Measurements from ENCODE around the gene FBN3.

Gene FBN3

GRCh38 chr19:8148410-8149260 is 757 bp downstream of the FBN3 start:
- DNase-seq (ENCODE audit: low read depth, low spot score) = no peak

GRCh38 chr19:8148088-8148409 is 1.3 kb downstream of the FBN3 start:
- DNase-seq (ENCODE audit: low read depth, low spot score) = no peak

- no peak for DNase-seq (ENCODE audit: low read depth, low spot score)
Measured at GRCh38 chr19:8147582-8147978, 1.8 kb downstream of the FBN3 start.

GRCh38 chr19:8146877-8147581 is 2.4 kb downstream of the FBN3 start:
- no peak for DNase-seq (ENCODE audit: low read depth, low spot score)

- no peak for DNase-seq (ENCODE audit: low read depth, low spot score)
Measured at GRCh38 chr19:8144273-8144995, 5.0 kb downstream of the FBN3 start.

- DNase-seq (ENCODE audit: low read depth, low spot score) = no peak
Measured at GRCh38 chr19:8143041-8143440, 6.4 kb downstream of the FBN3 start.

GRCh38 chr19:8142513-8142900 is 6.9 kb downstream of the FBN3 start:
- DNase-seq (ENCODE audit: low read depth, low spot score) = no peak

- DNase-seq (ENCODE audit: low read depth, low spot score) = no peak
Measured at GRCh38 chr19:8141726-8142512, 7.5 kb downstream of the FBN3 start.

GRCh38 chr19:8138201-8138600 is 11.2 kb downstream of the FBN3 start:
- no peak for DNase-seq (ENCODE audit: low read depth, low spot score)

GRCh38 chr19:8137425-8137824 is 12.0 kb downstream of the FBN3 start:
- DNase-seq (ENCODE audit: low read depth, low spot score) = no peak

GRCh38 chr19:8135946-8136618 is 13.3 kb downstream of the FBN3 start:
- DNase-seq (ENCODE audit: low read depth, low spot score) = no peak

GRCh38 chr19:8132858-8133458 is 16.4 kb downstream of the FBN3 start:
- no peak for DNase-seq (ENCODE audit: low read depth, low spot score)

GRCh38 chr19:8131517-8131916 is 17.9 kb downstream of the FBN3 start:
- DNase-seq (ENCODE audit: low read depth, low spot score) = no peak

- no peak for DNase-seq (ENCODE audit: low read depth, low spot score)
Measured at GRCh38 chr19:8129061-8129618, 20.3 kb downstream of the FBN3 start.

- DNase-seq (ENCODE audit: low read depth, low spot score) = no peak
Measured at GRCh38 chr19:8128551-8128950, 20.8 kb downstream of the FBN3 start.

GRCh38 chr19:8127311-8127710 is 22.1 kb downstream of the FBN3 start:
- no peak for DNase-seq (ENCODE audit: low read depth, low spot score)

GRCh38 chr19:8126511-8126910 is 22.9 kb downstream of the FBN3 start:
- DNase-seq (ENCODE audit: low read depth, low spot score) = no peak

GRCh38 chr19:8126008-8126407 is 23.4 kb downstream of the FBN3 start:
- no peak for DNase-seq (ENCODE audit: low read depth, low spot score)

- no peak for DNase-seq (ENCODE audit: low read depth, low spot score)
Measured at GRCh38 chr19:8123683-8124082, 25.7 kb downstream of the FBN3 start.

- DNase-seq (ENCODE audit: low read depth, low spot score) = no peak
Measured at GRCh38 chr19:8120636-8121480, 28.5 kb downstream of the FBN3 start.

All from brain pericyte (primary cell).